NCI-H774 (cell line): ENCODE data around the gene ARL4A.
"Not testable (repeated sequence)": the region's sequence is repeated elsewhere in the genome, so short reads cannot be mapped to it uniquely, and the experiment has no call there.

Experiments used
- DNase-seq: peaks from one replicate; lab custom pipeline; 2025; lab: John Stamatoyannopoulos, UW

The ARL4A gene, protein sequence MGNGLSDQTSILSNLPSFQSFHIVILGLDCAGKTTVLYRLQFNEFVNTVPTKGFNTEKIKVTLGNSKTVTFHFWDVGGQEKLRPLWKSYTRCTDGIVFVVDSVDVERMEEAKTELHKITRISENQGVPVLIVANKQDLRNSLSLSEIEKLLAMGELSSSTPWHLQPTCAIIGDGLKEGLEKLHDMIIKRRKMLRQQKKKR

DNA sequence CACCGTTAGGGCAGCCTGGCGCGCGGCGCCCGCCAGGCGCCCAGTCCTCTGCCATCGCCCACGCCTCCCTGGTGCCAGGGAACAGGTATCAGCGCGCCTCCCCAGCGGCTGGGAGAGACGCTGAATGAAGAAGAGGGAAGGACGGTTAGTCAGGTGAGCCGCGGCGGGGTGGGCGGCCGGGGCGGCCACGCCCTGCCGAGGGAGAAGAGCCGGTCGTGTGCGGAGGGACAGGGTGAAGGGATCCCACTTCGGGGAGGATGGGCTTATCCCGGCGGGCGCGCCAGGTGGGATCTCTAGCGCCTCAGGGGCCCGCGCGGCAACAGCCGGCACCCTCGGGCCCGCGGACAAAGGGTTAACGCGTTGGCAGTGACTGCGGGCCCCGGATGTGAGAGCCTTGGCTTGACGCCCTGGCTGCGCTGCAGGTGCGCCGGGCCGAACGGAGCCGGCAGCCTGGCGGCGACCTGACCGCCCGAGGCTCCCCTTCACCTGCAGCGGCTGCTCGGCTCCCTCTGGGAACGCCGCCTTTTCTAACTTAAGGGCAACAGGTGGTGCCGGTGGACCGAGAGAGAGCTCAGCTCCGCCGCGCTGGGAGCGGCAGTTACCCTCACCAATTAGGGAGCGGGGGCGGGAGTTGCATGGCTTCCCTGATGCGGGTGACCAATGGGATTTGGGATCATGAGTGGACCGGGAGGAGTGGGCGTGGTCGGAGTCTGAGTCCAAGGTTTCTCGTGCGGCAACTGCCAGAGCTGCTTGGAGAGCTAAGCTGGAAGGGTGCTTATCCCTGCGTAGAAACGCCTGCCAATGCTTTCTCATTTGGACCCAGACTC, at the start of gene ARL4A:
Gene ARL4A, plus strand, starts transcription at position 743 of the 827 bp plus-strand sequence. CDS start 622 bp downstream, outside the sequence.
- DNase-seq = peak; percentile 97

DNA sequence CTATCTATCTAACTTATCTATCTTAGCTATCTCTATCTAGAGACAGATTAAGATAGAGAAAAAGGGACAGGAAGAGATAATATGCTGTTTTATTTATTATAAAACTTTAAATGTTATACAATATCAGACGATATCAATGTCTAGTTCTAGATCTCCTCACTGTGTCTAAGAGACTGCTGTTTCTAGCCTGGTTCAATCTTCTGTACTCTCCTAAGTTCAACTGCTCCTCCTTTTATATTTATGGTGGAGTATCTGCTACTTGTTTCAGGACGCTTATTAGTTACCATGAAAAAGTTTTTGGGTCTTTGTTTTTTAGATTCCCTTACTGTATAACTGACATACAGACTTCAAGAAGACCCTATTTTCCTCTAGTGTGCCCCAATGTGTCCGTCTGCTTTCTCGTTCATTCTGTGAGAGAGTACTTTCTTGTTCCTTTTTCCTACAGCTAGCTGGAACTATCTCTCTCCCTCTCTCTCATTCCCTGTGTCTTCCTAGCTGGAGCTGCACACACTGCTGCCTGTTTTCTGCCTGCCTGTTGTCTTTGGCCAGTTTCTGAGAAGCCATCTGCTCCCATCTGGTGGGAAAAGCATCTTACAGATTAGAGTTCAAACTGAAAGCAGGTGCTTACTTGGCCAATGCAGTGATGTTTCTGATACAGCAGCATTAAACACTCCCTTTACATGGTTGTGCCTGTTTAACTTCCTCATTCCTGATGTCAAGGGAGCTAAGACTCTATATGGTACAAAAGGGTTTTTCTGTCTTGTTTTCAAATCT, 49.4 kb upstream of the ARL4A start:
- no peak for DNase-seq

DNA sequence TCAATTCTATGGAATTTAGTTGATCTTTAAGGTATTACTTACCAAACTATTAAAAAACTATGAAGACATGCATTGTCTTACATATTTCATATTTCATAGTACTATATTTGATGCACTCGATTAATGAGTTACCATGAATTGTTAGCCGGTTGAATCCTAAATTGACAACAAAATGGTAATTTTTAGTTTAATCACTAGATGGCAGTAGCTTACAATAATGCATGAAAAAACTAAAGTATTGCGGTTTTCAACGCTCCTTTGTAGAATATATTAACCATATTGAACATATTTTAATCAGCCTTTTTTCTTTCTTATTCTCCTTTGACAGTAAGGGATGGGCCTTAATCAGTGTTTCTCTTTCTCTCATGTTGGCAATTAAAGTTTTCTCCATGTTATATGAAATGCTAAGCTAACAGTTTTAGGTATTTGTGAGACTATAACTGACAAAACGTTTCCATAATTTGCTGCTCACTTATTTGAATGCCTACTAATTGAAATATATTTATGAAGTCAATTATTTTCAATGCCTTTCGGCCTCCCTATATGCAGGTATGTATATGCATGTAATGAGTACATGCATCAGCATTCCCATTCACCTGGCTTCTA, 48.5 kb upstream of the ARL4A start:
- peak; percentile 26 for DNase-seq

DNA sequence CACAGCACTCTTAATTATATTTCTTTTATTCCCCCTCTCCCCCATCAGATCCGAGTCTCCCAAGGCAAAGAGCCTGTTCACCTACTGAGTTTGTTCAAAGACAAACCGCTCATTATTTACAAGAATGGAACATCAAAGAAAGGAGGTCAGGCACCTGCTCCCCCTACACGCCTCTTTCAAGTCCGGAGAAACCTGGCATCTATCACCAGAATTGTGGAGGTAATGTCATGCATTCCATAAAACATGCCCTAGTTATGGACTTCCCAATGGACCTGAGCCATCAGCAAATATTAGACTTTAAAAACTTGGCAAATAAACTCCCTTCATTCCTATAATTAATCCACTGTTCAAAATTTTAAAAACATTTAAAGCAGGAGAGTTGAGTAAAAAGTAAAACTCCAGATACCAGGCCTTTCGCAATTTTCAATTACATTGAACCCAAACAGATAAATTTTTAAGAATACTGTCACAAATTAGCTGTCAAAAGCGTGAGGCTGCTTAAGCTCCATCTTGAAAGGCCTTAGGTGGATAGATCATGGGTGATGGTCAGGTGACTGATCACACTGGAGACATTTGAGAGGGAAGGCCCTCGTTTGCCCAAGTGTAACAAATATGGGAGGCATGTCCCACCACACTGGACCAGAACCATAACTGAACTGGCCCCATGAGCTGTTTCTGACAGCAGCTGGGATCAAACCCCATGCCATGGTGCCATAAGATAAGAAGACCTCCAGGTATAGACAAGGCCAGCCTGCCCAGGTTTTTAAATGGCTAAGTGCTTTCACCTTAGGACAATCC, 46.9 kb upstream of the ARL4A start:
- no peak for DNase-seq

DNA sequence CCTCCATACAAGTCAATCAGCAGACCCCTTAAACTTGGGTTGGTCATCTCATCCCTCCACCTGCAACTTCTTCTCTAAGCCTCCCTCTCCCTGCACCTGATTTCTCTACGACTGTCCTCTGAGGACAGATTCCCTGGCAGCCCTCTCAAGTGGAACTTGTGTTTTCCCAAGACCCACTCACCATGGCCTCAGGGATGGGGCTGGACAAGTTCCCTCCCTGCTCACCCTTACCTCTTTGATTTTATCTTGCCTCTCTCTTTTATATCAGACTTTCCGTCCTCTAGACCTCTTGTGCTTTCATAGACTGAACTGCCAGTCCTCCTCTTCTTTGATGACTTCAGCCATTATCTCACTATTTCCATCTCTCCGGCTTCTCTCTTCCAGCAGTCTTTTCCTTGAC, 46.2 kb upstream of the ARL4A start:
- DNase-seq = no peak

DNA sequence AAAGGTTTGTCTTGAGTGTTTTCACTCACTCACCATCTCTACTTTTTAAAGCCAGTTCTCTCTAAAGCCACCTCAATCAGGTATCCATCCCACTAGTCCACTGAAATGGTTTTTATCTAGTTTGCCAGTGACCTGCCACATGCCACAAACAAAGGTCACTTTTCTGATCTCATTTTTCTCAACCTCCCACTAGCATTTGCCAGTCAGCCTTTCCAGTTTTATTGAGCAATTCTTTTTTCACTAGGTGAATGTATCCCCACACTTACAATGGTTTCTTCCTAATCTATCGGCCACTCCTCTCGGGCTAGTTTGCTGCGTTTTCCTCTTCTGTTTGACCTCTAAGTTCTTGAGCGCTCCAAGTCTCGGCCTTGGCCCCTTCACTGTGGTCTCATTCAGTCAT, 44.9 kb upstream of the ARL4A start:
- DNase-seq = no peak

DNA sequence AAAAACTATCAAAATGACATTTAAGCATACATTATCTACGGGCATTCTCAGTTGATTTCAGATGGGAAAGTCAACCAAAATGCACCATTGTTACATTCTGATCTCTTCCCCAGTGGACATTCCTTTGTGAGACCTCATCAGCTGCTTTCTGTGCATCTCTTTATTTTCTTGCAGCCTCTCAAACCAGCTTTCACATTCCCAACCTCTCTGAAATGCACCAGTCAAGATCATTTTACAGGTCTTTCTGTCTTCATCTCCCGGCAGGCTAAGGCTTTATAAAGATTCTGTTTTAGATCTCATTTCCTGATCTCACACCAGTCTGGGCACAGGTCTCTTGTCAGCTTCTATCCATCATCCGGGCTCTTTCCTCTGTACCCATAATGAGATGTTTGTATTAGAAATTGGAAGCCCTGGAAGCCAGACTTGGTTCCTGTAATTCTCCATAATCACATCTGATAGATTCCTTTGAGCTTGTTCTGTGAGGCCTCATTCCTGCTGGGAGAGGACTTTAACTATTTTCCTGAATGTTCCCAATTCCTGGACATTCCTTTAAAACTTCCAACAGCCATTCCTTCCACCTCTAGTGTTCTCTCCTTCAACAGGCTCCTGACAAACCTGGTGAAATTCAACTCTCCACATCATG, 44.3 kb upstream of the ARL4A start:
- no peak for DNase-seq

DNA sequence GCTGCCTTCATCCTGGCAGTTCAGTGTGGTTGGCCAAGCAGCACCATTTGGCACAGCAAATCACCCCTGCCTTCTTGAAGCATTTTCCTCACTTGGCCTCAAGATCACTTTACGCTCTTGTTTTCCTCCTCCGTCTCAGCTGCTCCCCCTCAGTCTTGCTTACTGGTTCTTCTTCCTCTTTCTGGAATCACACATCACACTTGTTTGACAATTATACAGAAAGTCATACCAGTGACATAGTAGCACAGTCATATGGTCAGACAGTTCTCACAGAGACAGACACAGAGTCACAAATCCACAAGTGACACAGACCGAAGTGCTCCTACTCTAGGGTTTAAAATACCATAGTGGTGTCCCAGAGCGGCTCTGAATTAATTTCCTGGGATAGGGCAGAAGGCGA, 43.8 kb upstream of the ARL4A start:
- DNase-seq = no peak

DNA sequence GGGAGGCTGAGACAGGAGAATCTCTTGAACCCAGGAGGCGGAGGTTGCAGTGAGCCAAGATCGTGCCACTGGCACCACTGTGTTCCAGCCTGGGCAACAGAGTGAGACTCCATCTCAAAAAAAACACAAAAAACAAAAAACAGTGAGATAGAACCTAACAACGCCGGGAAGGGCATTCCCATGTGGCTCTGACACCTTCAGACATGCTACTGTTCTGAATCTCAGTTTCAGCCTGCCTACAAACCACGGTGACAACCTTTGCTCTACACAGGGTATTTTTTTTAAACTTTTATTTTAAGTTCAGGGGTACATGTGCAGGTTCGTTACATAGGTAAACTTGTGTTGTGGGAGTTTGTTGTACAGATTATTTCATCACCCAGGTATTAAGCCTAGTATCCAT, 42.2 kb upstream of the ARL4A start:
- DNase-seq = not testable (repeated sequence)

DNA sequence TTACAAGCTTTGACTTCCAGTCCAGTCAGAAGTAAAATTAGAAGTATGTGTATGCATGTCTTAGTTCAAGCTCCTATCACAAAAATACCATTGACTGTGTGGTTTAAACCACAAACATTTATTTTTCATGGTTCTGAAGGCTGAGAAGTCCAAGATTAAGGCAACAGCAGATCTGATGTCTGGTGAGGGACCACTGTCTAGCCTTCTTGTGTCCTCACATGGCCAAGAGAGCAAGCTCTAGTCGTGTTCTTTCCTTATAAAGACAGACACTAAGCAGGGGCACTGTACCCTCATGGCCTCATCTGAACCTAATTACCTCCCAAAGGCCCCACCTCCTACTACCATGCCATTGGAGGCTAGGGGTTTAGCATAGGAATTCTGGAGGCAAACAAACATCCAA, 41.3 kb upstream of the ARL4A start:
- no peak for DNase-seq

DNA sequence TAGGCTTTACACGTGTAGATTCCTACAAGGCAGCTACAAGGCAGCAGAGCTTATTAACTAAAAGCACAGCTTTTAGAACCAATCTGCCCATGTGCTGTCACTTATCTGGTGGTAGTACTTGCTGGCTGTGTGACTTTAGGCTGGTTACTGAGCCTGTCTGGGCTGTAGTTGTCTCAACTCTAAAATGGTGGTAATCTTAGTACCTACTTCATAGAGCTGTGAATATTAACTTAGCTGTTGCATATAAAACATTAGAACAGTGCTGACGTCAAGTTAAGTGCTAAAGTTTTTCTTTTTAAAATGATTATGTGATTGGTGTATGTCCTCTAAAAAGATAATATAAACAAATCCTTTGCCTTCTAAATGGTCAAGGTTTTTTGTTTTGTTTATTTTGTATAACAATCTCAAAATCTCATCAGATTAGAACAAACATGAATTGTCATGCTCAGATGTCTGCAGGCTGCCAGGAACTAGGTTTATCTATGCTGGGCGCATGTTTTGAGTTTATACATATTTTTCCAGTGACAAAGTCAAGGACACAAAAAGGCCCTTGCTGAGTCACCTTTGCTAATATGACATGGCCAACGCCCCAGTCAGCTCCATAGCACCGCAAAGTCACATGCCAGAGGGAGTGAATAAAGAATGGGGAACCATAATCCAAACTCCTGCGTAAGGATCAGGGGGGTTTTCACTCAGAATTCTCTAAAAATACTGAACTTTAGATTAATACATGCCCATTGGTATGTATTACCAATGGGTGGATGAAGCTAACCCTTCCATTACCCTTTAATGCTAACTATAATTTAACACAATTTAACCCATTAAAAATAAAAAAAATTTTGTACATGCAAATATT, 39.8 kb upstream of the ARL4A start:
- no peak for DNase-seq

DNA sequence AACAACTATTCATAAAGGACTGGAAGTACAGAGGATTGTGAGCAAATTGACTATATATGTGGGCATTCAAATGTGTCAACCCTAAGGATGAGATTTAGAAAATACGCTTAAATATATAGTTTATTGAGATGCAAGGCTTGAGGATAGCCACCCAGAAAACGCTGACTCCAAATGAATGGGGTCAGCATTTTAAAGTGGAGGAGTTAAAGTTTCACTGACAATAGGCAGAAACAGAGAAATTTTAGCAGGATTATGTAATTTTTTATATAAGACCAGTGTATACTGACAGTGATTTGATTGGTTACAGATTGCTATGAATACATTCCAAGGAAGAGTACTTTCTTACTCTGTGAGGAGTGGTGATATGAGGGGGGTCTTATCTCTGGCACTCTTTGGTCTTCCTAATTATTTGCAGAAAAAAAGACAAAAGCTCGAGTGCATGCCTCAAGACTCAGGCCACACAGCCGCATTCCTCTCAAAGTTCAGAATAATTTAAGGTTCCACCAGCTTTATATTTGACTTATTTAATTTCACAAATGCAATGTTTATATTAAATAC, 38.6 kb upstream of the ARL4A start:
- no peak for DNase-seq

DNA sequence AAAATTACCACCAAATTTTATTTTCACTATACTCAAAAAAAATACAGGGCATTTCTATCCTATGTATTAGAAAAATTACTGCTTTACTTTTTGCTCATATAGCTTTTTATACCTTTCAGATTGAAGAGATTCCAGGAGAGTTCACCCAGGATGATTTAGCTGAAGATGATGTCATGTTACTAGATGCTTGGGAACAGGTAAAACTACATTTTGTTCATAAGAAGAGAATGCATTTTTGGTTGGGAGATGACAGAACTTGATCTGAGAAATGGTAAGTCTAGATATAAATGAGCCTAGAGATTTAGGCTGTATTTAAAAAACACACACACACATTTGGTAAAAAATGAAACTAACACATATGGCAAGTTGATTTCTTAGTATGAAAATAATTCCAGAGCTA, 38.1 kb upstream of the ARL4A start:
- no peak for DNase-seq

DNA sequence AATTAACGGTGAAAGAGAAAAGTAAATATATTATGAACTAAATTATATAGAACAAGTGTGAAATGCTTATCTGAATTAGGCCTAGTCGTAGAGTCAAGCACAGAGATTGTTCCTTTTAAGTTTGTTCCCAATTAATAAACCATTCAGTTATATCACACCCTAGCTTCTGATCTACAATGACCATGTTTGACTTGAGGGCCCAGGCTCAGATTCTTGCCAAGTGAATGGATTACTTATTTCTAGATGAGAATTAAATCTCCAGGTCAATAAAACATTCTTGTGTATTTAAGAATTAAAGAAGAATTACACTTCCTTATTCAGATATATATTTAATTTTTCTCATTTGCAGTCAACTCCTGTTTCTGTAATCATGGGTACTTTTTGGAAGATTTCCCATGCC, 37.4 kb upstream of the ARL4A start:
- no peak for DNase-seq

DNA sequence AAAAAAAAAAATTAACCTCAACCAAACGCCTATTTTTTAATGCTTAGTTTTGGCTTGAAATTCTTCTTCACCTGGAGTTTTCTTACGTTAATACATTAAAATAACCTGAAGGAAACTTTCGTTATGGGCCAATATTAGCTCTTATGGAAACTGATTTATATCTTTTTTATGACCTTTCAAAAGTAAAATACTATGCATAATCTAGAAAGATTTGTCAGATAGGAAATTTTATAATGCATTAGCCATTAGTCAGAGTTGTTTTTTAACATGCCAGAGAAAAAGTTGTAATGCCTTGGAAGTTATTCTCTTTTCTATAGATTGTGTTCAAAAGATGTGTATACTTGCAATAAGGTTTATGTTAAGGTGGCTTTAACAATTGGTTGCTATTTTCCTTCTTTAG, 34.3 kb upstream of the ARL4A start:
- no peak for DNase-seq

DNA sequence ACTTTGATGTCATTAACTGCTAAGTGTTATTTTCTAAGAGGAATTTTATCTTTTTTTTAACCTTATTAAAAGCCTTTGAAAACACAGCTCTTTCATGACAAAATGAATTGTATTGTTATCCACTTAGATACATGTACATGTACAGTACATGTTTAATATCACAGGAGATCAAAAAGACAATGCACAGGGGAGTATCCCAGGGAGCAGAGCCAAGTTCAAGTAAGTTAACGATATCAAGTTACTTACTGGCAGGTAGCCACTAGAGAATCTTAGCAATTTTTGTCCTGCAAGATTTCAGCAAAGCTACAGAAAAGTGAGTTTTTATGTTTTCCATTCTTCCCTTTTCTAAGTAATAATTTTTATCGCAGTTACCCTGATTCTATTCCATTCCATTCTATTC, 33.9 kb upstream of the ARL4A start:
- DNase-seq = no peak

DNA sequence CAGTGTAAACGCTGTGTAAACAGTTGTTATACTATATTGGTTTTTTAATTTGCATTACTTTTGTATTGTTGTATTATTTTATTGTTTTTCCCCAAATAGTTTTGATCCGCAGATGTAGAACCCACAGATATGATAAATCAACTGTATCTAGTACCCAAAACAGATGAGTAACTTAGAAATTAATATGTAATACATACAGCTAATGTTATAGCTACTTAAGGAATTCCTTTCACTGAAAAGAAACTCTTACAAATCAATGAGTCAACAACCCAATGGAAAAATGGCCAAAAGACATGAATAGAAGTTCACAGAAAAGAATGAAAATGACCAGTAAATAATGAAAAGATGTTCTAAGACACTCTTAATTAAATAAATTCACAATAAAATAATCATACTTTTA, 32.3 kb upstream of the ARL4A start:
- no peak for DNase-seq

DNA sequence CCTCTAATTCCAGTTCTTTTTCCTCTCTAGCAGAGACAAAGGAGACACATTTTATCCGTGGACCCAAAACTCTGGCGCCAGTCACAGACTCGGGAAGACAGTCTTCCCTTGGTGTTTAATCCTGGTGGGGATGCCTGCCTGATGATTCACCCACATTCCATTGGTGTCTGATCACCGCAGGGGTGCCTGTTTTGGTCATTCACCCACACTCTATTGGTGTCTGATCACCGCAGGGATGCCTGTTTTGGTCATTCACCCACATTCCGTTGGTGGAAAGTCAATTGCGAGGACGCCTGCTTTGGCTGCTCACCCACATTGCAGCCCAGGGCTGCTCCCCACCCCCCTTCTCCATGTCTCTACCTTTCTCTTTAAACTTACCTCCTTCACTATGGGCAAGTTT, 27.0 kb upstream of the ARL4A start:
- DNase-seq = not testable (repeated sequence)

DNA sequence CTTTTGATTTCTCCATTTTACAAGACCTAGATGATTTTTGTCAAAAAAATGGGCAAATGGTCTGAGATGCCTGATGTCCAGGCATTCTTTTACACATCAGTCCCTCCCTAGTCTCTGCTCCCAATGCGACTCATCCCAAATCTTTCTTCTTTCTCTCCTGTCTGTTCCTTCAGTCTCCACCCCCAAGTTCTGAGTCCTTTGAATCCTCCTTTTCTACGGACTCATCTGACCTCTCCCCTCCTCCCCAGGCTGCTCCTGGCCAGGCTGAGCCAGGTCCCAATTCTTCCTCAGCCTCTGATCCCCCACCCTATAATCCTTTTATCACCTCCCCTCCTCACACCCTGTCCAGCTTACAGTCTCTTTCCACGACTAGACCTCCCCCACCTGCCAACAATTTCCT, 26.4 kb upstream of the ARL4A start:
- DNase-seq = not testable (repeated sequence)

DNA sequence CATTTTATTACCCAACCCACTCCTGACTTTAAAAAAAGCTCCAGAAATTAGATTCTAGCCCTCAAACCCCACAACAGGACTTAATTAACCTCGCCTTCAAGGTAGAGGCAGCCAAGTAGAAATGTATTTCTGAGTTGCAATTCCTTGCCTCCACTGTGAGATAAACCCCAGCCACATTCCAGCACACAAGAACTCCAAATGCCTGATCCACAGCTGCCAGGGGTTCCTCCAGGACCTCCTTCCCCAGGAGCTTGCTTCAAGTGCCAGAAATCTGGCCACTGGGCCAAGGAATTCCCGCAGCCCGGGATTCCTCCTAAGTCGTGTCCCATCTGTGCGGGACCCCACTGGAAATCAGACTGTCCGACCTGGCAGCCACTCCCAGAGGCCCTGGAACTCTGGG, 25.9 kb upstream of the ARL4A start:
- no peak for DNase-seq
